ENCODE data around the gene UROC1.
A peak's percentile ranks its signal among the peaks of the same experiment; 100 is the strongest.

UROC1 gene

DNA sequence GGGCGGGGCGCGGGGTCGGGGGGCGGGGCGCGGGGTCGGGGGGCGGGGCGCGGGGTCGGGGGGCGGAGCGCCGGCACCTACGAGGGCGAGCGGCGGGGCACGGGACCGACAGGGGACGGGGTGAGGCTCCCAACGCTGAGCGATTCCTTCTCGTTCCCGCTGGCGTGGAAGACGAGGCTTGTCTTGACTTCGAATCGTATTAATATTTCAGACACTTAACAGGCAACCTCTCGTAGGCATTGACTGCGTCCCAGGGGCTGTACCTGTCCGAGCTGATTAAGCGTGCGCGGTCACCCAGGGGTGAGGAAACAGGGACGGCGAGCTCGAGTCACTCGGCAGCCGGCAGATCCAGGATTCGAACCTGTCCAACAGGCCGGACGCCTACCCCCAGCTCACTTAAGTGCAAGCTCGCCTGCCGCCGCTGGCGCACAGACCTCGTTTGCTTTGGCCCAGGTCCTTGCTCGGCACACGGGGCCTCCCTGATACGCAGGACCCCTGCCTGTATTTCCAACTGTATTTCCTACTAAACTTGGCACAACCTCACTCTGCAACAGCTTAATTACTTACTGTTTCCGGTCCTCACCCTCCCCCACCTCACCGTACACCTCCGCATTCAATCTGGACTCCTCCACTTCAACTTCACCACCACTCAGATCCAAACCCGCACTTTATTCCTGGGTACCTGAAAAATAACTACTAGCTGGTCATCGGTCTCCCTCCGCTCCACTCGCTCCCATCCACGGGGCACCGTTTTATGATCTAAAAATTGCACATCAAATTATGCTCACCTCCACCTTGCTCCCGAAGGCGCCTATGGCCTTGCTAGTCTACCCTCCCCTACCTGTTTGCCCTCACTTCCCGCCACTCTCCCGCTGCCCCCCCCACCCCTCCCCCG, 41.2 kb downstream of the UROC1 start:
- DNase-seq = peak; percentile 81

- peak; percentile 94 for DNase-seq
Measured at GRCh38 chr3:126475413-126476114, 42.0 kb downstream of the UROC1 start, which contains the start of gene ZXDC. TSS of gene ZXDC (minus strand) at chr3:126475891. CDS start at chr3:126475865, 26 bp downstream.

DNA sequence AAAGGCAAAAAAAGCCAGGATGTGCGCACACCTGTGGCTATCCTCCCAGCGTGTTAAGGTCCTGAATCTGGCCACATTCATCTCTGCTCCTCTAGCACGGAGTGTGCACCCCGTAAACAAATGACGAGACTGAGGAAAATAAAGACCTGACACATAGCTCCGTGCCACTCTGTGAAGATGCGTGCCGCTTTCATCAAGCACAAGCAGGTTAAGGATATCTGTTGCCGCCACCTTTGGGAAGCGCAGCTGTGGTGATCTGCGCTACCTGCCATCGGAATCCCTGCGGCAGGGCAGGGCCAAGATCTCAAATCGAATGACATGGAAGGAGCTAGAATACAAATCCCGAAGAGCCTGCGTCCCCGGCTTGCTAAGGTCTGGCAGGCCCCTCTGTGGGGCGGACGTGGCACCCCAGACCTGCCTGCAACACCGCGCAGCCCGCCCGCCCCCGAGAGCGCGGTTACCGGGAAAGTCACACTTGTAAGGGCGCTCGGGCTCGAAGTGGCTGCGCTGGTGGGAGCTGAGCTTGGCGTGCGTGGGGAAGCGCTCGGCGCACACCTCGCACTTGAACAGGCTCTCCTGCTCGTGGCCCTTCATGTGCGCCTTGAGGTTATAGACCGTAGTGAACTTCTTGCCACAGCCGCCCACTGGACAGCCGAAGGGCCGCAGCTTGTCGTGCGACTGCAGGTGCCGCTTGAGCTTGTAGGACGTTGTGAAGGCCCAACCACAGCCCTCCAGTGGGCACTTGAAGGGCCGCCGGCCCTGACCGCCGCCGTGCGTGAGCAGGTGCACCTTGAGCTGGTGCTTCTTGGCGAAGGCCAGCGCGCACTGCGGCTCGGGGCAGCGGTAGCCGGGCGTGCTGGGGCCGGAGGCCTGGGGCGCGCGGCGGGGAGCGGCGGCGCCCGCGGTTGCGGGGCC, 42.8 kb downstream of the UROC1 start:
- DNase-seq = peak; percentile 66

DNA sequence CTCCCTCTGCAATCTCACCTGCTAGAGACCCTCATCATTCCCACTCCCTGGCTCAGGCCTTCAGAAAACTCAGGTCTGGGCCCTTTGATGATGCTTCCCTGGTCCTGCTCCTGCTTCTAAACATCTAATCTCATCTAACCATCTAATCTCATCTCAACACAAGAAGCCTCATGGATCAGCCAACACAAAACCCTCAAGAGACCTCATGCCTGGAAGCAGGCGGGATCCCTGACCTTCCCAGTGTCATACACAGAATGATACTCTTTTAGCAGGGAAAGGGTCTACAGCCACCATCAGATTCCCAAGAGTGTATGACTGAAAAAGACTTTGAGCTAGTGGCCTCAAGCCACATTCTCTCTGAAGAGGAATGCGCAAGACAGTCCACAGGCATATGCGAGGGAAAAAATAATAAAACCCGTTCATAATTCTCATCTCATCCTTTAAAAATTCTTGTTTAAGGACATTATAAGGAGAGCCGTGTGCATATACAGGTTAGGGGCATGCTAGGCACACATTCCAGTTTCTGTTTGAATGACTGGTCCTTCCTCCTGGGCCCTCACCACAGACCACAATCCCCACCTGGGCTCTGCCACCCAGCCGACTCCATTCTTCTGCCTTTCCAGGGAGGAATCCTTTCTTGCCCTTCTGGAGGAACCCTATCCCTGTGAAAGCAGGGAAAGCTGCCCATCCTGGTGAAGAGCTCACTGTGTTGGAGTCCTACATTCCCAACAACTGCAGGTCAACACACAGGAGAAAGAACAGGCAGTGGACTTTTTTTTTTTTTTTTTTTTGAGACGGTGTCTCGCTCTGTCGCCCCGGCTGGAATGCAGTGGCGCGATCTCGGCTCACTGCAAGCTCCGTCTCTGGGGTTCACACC, 44.0 kb downstream of the UROC1 start:
- no peak for DNase-seq

DNA sequence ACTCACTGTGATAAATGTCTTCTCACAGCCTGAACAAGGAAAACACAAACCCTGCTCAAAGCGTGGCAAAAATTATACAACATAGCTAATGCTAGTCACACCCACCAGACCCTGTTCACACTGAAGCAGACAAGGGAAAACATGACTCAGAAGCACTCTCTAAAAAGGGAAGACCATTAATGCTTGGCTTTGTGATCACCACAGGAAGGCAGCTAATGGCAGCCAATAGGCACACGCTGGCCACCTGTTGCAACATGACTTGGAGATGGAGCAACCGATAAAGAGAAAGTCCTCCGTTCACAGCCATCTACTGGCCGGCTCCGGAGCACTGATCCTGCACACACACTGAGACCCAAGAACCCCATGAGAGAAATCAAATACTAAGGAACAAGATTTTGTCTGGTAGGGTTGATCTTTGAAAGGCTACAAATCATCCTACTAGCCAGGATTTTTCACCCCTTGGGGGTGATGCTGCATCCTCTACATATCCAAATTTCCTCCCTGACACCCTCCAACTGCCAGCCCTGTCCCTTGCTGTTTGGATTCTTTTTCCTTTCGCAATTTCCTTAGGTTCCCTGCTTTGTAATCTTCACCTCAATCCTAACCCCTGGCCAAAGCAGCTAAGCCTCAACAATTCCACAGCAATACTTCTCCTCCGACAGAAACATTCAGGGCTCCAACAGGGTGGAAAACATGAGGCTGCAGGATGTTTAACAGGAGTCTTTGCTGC, 45.1 kb downstream of the UROC1 start:
- peak; percentile 81 for DNase-seq

DNA sequence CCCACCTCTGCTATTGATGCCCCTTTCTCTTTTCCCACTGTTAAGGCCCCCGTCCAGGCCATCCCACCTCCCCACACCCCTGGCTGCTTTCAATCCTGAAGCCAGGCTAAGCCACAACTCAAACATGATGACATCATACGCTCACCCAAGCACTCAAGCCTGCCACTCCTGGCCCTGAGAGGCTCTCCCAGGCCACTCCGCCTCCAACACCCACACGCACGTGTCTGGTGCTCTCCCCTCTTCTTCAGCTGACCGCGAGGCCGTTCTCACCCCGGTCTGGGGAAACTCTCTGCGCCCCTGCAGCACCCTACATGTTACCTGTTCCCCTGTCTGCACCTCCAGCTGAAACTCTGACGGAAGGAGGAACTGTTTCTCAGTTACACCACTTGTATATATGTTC, 48.1 kb downstream of the UROC1 start:
- no peak for DNase-seq

DNA sequence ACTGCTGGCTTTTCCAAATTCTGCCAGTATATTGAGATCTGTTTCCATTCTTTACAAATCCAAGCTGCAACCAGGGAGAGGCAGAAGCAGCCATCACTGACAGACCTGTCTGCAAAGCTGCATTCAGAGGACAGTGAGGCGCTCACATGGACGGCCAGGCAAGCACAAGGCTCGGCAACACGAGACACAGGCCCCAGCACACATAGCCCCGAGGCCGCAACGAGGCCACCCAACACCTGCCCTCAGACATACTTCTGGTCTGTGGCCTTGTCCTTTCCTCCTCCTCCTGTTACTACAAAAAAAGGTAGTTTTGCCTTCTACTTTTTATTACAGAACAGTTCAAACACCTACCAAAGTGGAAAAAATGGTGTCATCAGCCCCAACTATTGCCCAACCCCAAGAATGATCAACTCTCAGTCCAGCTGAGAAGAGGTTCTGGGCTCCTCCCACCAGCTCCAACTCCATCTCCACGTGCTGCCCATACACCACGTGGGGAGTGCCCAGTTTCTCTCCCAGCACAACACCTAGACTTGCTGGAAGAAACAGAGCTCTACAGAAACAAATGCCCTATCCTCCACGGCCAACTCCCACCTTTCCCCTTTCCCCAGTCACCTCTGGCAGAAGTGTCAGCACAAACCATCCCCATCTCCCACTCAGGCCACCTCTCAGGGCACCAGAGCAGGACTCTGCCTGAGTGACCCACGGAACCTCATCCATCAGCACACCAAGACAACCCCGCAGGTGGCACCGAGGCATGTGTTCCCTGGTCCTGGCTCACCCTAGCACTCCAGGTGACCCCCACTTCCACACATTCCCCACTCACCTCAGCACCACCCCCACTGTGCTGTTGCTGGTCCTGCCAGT, 49.3 kb downstream of the UROC1 start:
- no peak for DNase-seq

- DNase-seq = no peak
Measured at GRCh38 chr3:126467611-126467955, 50.0 kb downstream of the UROC1 start.

- no peak for DNase-seq
Measured at GRCh38 chr3:126466886-126467610, 50.5 kb downstream of the UROC1 start.

GRCh38 chr3:126465928-126466544, 51.5 kb downstream of the UROC1 start:
- DNase-seq = no peak

DNA sequence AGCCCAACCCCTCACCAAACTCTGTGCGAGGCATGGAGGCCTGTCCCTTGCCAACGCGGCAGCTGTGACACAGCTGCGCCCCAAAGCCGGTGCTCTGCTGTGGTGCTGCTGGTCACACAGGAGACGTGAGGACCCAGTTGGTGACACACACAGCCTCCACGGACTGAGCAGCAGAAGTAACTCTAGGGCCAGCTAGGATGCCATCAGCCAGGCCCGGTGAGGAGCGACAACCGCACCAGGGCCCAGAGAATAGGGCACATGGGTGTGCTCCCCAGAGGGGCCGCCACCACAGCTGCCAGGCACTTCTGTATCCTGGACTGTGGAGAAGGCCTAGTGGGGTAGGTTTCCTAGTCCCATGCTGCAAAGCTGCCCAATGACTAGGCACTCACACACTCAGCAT, 52.6 kb downstream of the UROC1 start:
- no peak for DNase-seq

DNA sequence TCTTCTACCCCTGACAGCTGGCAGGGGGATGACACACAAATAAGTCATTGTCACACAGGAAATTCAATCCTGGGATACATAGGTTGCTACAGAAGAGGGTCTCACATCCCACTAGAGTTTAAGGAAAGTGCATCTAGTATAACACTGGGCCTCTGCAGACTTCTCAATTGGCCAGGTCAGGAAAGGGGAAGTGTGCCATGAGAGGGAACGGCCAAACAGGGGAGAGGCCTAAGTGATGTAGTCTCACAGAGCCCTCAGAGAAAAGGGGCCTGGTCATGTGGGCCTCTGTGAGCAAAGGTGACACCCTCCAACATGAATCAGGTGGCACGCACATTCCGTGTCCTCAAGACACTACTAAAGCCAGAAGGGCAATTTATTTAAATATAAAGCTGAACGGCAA, 53.1 kb downstream of the UROC1 start:
- DNase-seq = no peak

DNA sequence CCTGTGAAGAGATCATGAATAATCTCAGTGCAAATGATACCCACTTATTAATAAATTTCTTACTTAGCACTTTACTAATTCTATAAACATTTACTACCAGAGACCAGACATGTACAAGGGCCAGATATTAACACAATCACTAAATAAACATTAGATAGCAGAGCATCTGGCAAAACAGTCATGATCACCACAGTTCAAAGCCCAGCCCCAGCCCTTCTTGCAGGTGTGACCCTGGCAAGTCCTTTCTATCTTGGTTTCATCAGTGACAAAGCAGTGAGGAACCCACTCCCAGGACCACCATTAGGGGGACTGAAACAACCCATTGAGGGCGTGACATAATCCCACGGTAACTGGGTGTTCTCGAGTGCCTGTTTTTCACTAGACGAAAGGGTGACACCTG, 53.5 kb downstream of the UROC1 start:
- no peak for DNase-seq

GRCh38 chr3:126463521-126463920, 54.1 kb downstream of the UROC1 start:
- DNase-seq = no peak

GRCh38 chr3:126461450-126462070, 56.0 kb downstream of the UROC1 start:
- DNase-seq = no peak

DNA sequence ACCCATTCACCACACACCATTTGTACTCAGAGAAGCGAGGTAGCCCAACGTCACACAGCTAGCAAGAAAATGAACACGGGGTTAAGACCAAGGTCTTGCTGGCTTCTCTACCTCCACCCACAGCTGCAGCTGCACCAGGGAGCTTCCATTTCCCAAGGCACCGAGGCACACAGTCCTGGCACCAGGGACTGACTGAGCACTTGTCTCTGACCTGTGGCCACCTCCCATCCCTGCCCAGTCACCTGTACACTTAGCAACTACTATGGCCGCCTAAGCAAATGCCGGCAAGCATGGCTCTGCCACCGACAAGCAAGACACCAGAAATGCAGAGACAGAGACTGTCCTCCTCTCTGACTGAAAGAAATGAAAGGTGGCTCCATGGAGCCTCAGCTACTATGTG, 57.2 kb downstream of the UROC1 start:
- no peak for DNase-seq

DNA sequence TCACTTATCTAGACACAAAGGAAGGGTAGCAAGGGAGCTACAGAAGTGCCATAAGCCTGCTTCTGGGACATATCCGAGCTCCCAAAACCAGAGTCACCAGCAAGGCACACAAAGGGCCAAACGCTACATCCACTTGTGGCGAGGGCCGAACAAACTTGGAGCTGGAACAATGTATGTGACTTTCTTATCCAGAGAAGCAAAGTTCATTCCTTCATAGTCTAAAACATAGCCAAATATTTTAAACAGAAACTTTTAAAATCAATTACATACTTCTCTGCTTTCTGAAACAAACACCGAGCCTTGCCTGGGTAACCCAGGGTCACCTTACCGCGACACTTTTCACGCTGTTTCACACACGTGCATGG, 57.8 kb downstream of the UROC1 start:
- DNase-seq = no peak

GRCh38 chr3:126459111-126459762, 58.3 kb downstream of the UROC1 start:
- DNase-seq = no peak

Data from OCI-M1 (cell line).